Endothelial cell of umbilical vein (primary cell): ENCODE measurements around the gene FLRT2. TPM values are rescaled to one million over a fixed set of nuclear protein-coding genes. Genes with fewer than 3 reads are reported as not detected.
A peak's percentile ranks its signal among the peaks of the same experiment; 100 is the strongest.

Experiments
- BruUV-seq: library from RNA; stranded (reverse); fragments of 400-500 nt; replicated peaks from 2 replicates; lab custom pipeline; 2021; lab: Mats Ljungman, UMichigan
- CTCF ChIA-PET: fragments of 300-600, 350-600 bp; sonication (Branson Sonifier 250); formaldehyde crosslinking; loops from one replicate; lab custom pipeline; 2021; ENCODE audit warnings: antibody characterized with exemption, inconsistent platforms; lab: Charles Lee
- POLR2A ChIA-PET: fragments of 300-600, 350-600 bp; sonication (Branson Sonifier 250); formaldehyde crosslinking; loops from one replicate; lab custom pipeline; 2021; ENCODE audit warnings: antibody characterized with exemption, inconsistent platforms; lab: Charles Lee
- DNase-seq: peaks from one replicate; pipeline ENCODE4 v3.0.0-alpha.2; 2011; ENCODE audit warnings: low read depth, low spot score
- FAIRE-seq: peaks from 2 replicates; lab custom pipeline; 2011; peaks lifted over from hg19 to GRCh38; lab: Jason Lieb, UNC
- H2AFZ ChIP-seq: 2 replicates; pipeline ENCODE4 v1.6.0; 2012; ENCODE audit warnings: low read depth, low read length, control low read depth, inconsistent platforms
- H3K27ac ChIP-seq: 2 replicates; pipeline ENCODE4 v1.5.1; 2011; ENCODE audit warnings: low read depth, mild to moderate bottlenecking, control low read depth, low read length, moderate library complexity; ENCODE audit not compliant: insufficient read depth
- H3K27me3 ChIP-seq, 2 experiments: 2 replicates each; pipeline versions ENCODE4 v1.6.0 to v1.6.1; 2011; ENCODE audit warnings: low read length in 2 of 2, mixed read lengths in 1 of 2; ENCODE audit not compliant: control insufficient read depth in 2 of 2, insufficient read depth in 2 of 2
- H3K36me3 ChIP-seq, 2 experiments: 2 replicates in 1 of 2; 3 replicates in 1 of 2; pipeline ENCODE4 v1.5.1; 2011; ENCODE audit warnings: low read length in 2 of 2, mild to moderate bottlenecking in 1 of 2, moderate library complexity in 1 of 2; ENCODE audit not compliant: control insufficient read depth in 2 of 2, insufficient read depth in 2 of 2; ENCODE audit errors: extremely low read depth in 1 of 2
- H3K4me1 ChIP-seq: 3 replicates; pipeline ENCODE4 v1.5.1; 2011; ENCODE audit warnings: mild to moderate bottlenecking, low read length; ENCODE audit not compliant: control insufficient read depth, insufficient read depth; ENCODE audit errors: extremely low read depth
- H3K4me2 ChIP-seq: 2 replicates; pipeline ENCODE4 v1.6.1; 2011; ENCODE audit warnings: low read length, control low read depth, mixed read lengths; ENCODE audit not compliant: insufficient read depth
- H3K4me3 ChIP-seq, 3 experiments: fragments of 200-600 bp in 1 of 3; sonication (generic), shearing (Covaris generic) in 1 of 3; replicated peaks in 1 of 3; 2 replicates each; pipeline ENCODE4 v1.5.1; 2011 to 2016; ENCODE audit warnings: control low read depth in 3 of 3, low read length in 3 of 3, mild to moderate bottlenecking in 2 of 3, inconsistent platforms in 1 of 3, low read depth in 1 of 3, moderate library complexity in 1 of 3; ENCODE audit not compliant: insufficient read depth in 1 of 3
- H3K79me2 ChIP-seq: 2 replicates; pipeline ENCODE4 v1.6.0; 2012; ENCODE audit warnings: low read length, inconsistent platforms; ENCODE audit not compliant: control insufficient read depth, insufficient read depth
- H3K9ac ChIP-seq: replicated peaks from 2 replicates; pipeline ENCODE3; 2011; ENCODE audit warnings: low read length, control low read depth; ENCODE audit not compliant: insufficient read depth; ENCODE audit errors: extremely low read depth
- H3K9me1 ChIP-seq: replicated peaks from 3 replicates; pipeline ENCODE4 v1.6.0; 2011; ENCODE audit warnings: mild to moderate bottlenecking, low read length; ENCODE audit not compliant: control insufficient read depth, insufficient read depth; ENCODE audit errors: extremely low read depth
- H3K9me3 ChIP-seq: replicated peaks from 2 replicates; pipeline ENCODE4 v1.5.1; 2012; ENCODE audit warnings: low read length, inconsistent platforms; ENCODE audit not compliant: control insufficient read depth, insufficient read depth
- H4K20me1 ChIP-seq: replicated peaks from 2 replicates; pipeline ENCODE3; 2011; ENCODE audit warnings: mild to moderate bottlenecking, low read length; ENCODE audit not compliant: control insufficient read depth, insufficient read depth; ENCODE audit errors: extremely low read depth
- CTCF ChIP-seq, 2 donors: IDR thresholded peaks; 1 replicate in 1 of 2; 2 replicates in 1 of 2; pipeline ENCODE4 v1.5.1; 2011; ENCODE audit warnings: low read length in 2 of 2, mild to moderate bottlenecking in 2 of 2, moderate library complexity in 2 of 2, control low read depth in 1 of 2, inconsistent platforms in 1 of 2, low read depth in 1 of 2; ENCODE audit not compliant: insufficient read depth in 1 of 2; ENCODE audit errors: extremely low read depth in 1 of 2
- EZH2 ChIP-seq: IDR thresholded peaks from 2 replicates; pipeline ENCODE4 v1.6.1; 2012; ENCODE audit warnings: borderline replicate concordance, low read depth, mild to moderate bottlenecking, moderate library complexity, low read length, inconsistent platforms; ENCODE audit not compliant: severe bottlenecking
- FOS ChIP-seq: IDR thresholded peaks from 2 replicates; pipeline ENCODE4 v1.6.1; 2011; ENCODE audit warnings: mild to moderate bottlenecking, low read length, moderate library complexity, borderline replicate concordance; ENCODE audit not compliant: insufficient read depth
- GATA2 ChIP-seq: IDR thresholded peaks from 2 replicates; pipeline ENCODE4 v1.7.0; 2011; ENCODE audit warnings: low read depth, mild to moderate bottlenecking, moderate library complexity, mixed read lengths, low read length; ENCODE audit not compliant: insufficient read length, insufficient read depth
- JUN ChIP-seq: IDR thresholded peaks from 2 replicates; pipeline ENCODE4 v1.6.1; 2011; ENCODE audit warnings: borderline replicate concordance, low read depth; ENCODE audit not compliant: insufficient read length, insufficient read depth
- MAX ChIP-seq: IDR thresholded peaks from 2 replicates; pipeline ENCODE4 v1.6.1; 2011; ENCODE audit not compliant: insufficient read depth, insufficient read length
- POLR2AphosphoS5 ChIP-seq: IDR thresholded peaks from 2 replicates; pipeline ENCODE4 v1.6.1; 2012; ENCODE audit warnings: low read depth, mild to moderate bottlenecking, control low read depth, low read length, moderate library complexity; ENCODE audit not compliant: insufficient read depth
- dilution Hi-C: fragments of 300-500 bp; cut with MboI; formaldehyde crosslinking; loops from one replicate; pipeline ENCODE4 v1.15.0; 2019; ENCODE audit warnings: low sequenced_read_pairs; ENCODE audit not compliant: extremely low pct_ligation_motif_present
- intact Hi-C: fragments of 100-400 bp; cut with micrococcal nuclease; formaldehyde crosslinking; loops from one replicate; pipeline ENCODE4 v1.10.0; 2022
- polyA plus RNA-seq, 4 experiments: library from polyadenylated mRNA; depleted of rRNA in 3 of 4; stranded (reverse) in 3 of 4; unstranded in 1 of 4; fragments of >200 nt; gene quantifications; 2 replicates each; pipeline versions ENCODE4 v1.2.1 to v1.2.3, GENCODE V29; 2011 to 2012; ENCODE audit warnings: missing spikeins in 1 of 4
- total RNA-seq: library from RNA; stranded (reverse); gene quantifications from 2 replicates; pipeline ENCODE4 v1.2.3, GENCODE V29; 2021

FLRT2 gene
- total and polyA plus RNA-seq, 2 donors (not counting 3 experiments of a cell fraction or from before 2014, with no cell fraction given), result 202 to 229 TPM

- no peaks in the 10 kb centered on the region for H4K20me1 ChIP-seq
- no peaks in the 10 kb centered on the region for H3K9me1 ChIP-seq
- H3K4me2 ChIP-seq, result no peak overlapping the region
- FAIRE-seq (peak; percentile 42), DNase-seq (no peak)
- dilution Hi-C loops (no loop called here), intact Hi-C loops (no loop called here)
- CTCF ChIA-PET, result interaction anchor here (1.1 to 2.9 kb wide), 5 partner anchors 8 to 58 kb away, joined by 3 to 14 read pairs (median 4); no protein-coding TSS in a partner anchor
- no peaks in the 10 kb centered on the region for H3K79me2 ChIP-seq
- no peaks in the 10 kb centered on the region for H3K9me3 ChIP-seq
- no peak overlapping the region for H3K4me3 ChIP-seq
- POLR2A ChIA-PET, result interaction anchor here (1.0 kb wide), 1 partner anchor 20 kb away, joined by 3 read pairs; no protein-coding TSS in a partner anchor
- H3K27me3 ChIP-seq, result no peaks in the 10 kb centered on the region
- no peak overlapping the region for H3K27ac ChIP-seq
- no peak overlapping the region for H3K9ac ChIP-seq
- peaks cover 0 to 13% of the 10 kb centered on the region in 2 experiments for H3K36me3 ChIP-seq
- BruUV-seq, result no TSS peak
- no peak for TF ChIP-seq GATA2
- TF ChIP-seq MAX, result no peak
- TF ChIP-seq EZH2, result no peak
- no peak for TF ChIP-seq JUN
- TF ChIP-seq FOS, result no peak
- no peak for TF ChIP-seq POLR2AphosphoS5
- TF ChIP-seq CTCF (IDR thresholded peaks at IDR 0.05; ENCODE audit: extremely low read depth in 1 of 2, insufficient read depth in 1 of 2, low read depth in 1 of 2, low read length in 2 of 2), result no peak
- H2AFZ ChIP-seq, result peak overlapping the region; percentile 38
- peaks cover 11% of the 10 kb centered on the region for H3K4me1 ChIP-seq
Measured at GRCh38 chr14:85587151-85587711, 57.3 kb downstream of the FLRT2 start.
